Mononuclear cell (primary cell): Measurements from ENCODE around the gene LNX1. TPM values are rescaled to one million over a fixed set of nuclear protein-coding genes. Genes with fewer than 3 reads are reported as not detected.

Experiments used
- H3K27me3 ChIP-seq: 2 replicates; pipeline ENCODE4 v1.6.0; 2011; ENCODE audit warnings: low read length, control low read depth; ENCODE audit not compliant: insufficient read depth
- H3K4me1 ChIP-seq: 2 replicates; pipeline ENCODE4 v1.5.1; 2011; ENCODE audit warnings: mild to moderate bottlenecking, low read length, control low read depth; ENCODE audit not compliant: insufficient read depth
- H3K4me3 ChIP-seq: 2 replicates; pipeline ENCODE4 v1.5.1; 2011; ENCODE audit warnings: mild to moderate bottlenecking, low read length, moderate library complexity
- H3K9me3 ChIP-seq: 2 replicates; pipeline ENCODE4 v1.5.1; 2011; ENCODE audit warnings: low read depth, mild to moderate bottlenecking, control low read depth, low read length
- total RNA-seq: library from RNA; depleted of rRNA; stranded (reverse); fragments of >200 nt; gene quantifications from one replicate; pipeline ENCODE4 v1.2.3, GENCODE V29; 2012

LNX1 gene
- total RNA-seq, 1 donor: not detected

GRCh38 chr4:53590187-53590586, 1.1 kb downstream of the LNX1 start:
- Histone ChIP-seq H3K4me1 (peaks cover 21% of the 10 kb centered on the region), H3K9me3 (no peaks in the 10 kb centered on the region), H3K4me3 (no peak overlapping the region), H3K27me3 (peaks cover 10% of the 10 kb centered on the region)

GRCh38 chr4:53589511-53589910, 1.8 kb downstream of the LNX1 start:
- H3K4me1 ChIP-seq: peaks cover 21% of the 10 kb centered on the region
- no peak overlapping the region for H3K4me3 ChIP-seq

GRCh38 chr4:53587135-53587534, 4.2 kb downstream of the LNX1 start:
- Histone ChIP-seq H3K4me3 (no peak overlapping the region), H3K9me3 (no peaks in the 10 kb centered on the region), H3K4me1 (peaks cover 9% of the 10 kb centered on the region), H3K27me3 (peaks cover 3% of the 10 kb centered on the region)

More at GRCh38 chr4:53589511-53589910, 1.8 kb downstream of the LNX1 start:
- no peaks in the 10 kb centered on the region for H3K9me3 ChIP-seq
- peaks cover 10% of the 10 kb centered on the region for H3K27me3 ChIP-seq

GRCh38 chr4:53586121-53586816, 5.0 kb downstream of the LNX1 start:
- H3K27me3 ChIP-seq: no peaks in the 10 kb centered on the region
- H3K4me3 ChIP-seq: no peak overlapping the region
- peaks cover under 1% of the 10 kb centered on the region for H3K4me1 ChIP-seq
- H3K9me3 ChIP-seq: no peaks in the 10 kb centered on the region

- no peaks in the 10 kb centered on the region for H3K9me3 ChIP-seq
- H3K27me3 ChIP-seq: no peaks in the 10 kb centered on the region
- H3K4me1 ChIP-seq: no peaks in the 10 kb centered on the region
- H3K4me3 ChIP-seq: no peak overlapping the region
Measured at GRCh38 chr4:53584658-53585057, 6.6 kb downstream of the LNX1 start.

GRCh38 chr4:53583513-53583912, 7.8 kb downstream of the LNX1 start:
- Histone ChIP-seq H3K27me3 (no peaks in the 10 kb centered on the region), H3K4me3 (no peak overlapping the region), H3K4me1 (no peaks in the 10 kb centered on the region), H3K9me3 (no peaks in the 10 kb centered on the region)

- Histone ChIP-seq H3K9me3 (no peaks in the 10 kb centered on the region), H3K4me1 (no peaks in the 10 kb centered on the region), H3K27me3 (no peaks in the 10 kb centered on the region), H3K4me3 (no peak overlapping the region)
Measured at GRCh38 chr4:53582194-53582593, 9.1 kb downstream of the LNX1 start.

- no peaks in the 10 kb centered on the region for H3K4me1 ChIP-seq
- H3K4me3 ChIP-seq: no peak overlapping the region
- H3K9me3 ChIP-seq: no peaks in the 10 kb centered on the region
- no peaks in the 10 kb centered on the region for H3K27me3 ChIP-seq
Measured at GRCh38 chr4:53580274-53580673, 11.0 kb downstream of the LNX1 start.

- H3K27me3 ChIP-seq: no peaks in the 10 kb centered on the region
- no peaks in the 10 kb centered on the region for H3K4me1 ChIP-seq
- no peaks in the 10 kb centered on the region for H3K9me3 ChIP-seq
- H3K4me3 ChIP-seq: no peak overlapping the region
Measured at GRCh38 chr4:53579826-53580225, 11.5 kb downstream of the LNX1 start.

- no peaks in the 10 kb centered on the region for H3K4me1 ChIP-seq
- H3K4me3 ChIP-seq: no peak overlapping the region
- H3K9me3 ChIP-seq: no peaks in the 10 kb centered on the region
- H3K27me3 ChIP-seq: no peaks in the 10 kb centered on the region
Measured at GRCh38 chr4:53576676-53577372, 14.5 kb downstream of the LNX1 start.

GRCh38 chr4:53576071-53576617, 15.1 kb downstream of the LNX1 start:
- Histone ChIP-seq H3K9me3 (no peaks in the 10 kb centered on the region), H3K4me1 (no peaks in the 10 kb centered on the region), H3K4me3 (no peak overlapping the region), H3K27me3 (no peaks in the 10 kb centered on the region)

GRCh38 chr4:53575552-53575951, 15.7 kb downstream of the LNX1 start:
- Histone ChIP-seq H3K4me1 (no peaks in the 10 kb centered on the region), H3K27me3 (no peaks in the 10 kb centered on the region), H3K4me3 (no peak overlapping the region), H3K9me3 (no peaks in the 10 kb centered on the region)

- Histone ChIP-seq H3K9me3 (no peaks in the 10 kb centered on the region), H3K4me3 (no peak overlapping the region), H3K4me1 (no peaks in the 10 kb centered on the region), H3K27me3 (no peaks in the 10 kb centered on the region)
Measured at GRCh38 chr4:53574528-53574927, 16.8 kb downstream of the LNX1 start.

- no peak overlapping the region for H3K4me3 ChIP-seq
Measured at GRCh38 chr4:53573696-53574095, 17.6 kb downstream of the LNX1 start.

GRCh38 chr4:53572600-53572994, 18.7 kb downstream of the LNX1 start:
- Histone ChIP-seq H3K27me3 (no peaks in the 10 kb centered on the region), H3K4me1 (no peaks in the 10 kb centered on the region), H3K9me3 (no peaks in the 10 kb centered on the region), H3K4me3 (no peak overlapping the region)

More at GRCh38 chr4:53573696-53574095, 17.6 kb downstream of the LNX1 start:
- H3K27me3 ChIP-seq: no peaks in the 10 kb centered on the region
- H3K4me1 ChIP-seq: no peaks in the 10 kb centered on the region
- no peaks in the 10 kb centered on the region for H3K9me3 ChIP-seq
